ENCODE data around the gene PLA2G12B.

- TF ChIP-seq, protein P1, sequence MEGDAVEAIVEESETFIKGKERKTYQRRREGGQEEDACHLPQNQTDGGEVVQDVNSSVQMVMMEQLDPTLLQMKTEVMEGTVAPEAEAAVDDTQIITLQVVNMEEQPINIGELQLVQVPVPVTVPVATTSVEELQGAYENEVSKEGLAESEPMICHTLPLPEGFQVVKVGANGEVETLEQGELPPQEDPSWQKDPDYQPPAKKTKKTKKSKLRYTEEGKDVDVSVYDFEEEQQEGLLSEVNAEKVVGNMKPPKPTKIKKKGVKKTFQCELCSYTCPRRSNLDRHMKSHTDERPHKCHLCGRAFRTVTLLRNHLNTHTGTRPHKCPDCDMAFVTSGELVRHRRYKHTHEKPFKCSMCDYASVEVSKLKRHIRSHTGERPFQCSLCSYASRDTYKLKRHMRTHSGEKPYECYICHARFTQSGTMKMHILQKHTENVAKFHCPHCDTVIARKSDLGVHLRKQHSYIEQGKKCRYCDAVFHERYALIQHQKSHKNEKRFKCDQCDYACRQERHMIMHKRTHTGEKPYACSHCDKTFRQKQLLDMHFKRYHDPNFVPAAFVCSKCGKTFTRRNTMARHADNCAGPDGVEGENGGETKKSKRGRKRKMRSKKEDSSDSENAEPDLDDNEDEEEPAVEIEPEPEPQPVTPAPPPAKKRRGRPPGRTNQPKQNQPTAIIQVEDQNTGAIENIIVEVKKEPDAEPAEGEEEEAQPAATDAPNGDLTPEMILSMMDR (IDR thresholded peaks at IDR 0.05) = no peak
- no peak for TF ChIP-seq POLR2A (IDR thresholded peaks at IDR 0.05)
Observed at GRCh38 chr10:72980348-72980747, 25.7 kb upstream of the PLA2G12B start.
